ENCODE measurements around the gene BASP1. TPM values are rescaled to one million over a fixed set of nuclear protein-coding genes. Genes with fewer than 3 reads are reported as not detected.

Gene BASP1
- total and polyA plus RNA-seq, 2 experiments from 2014 or later, result 87.5 to 114 TPM

DNA sequence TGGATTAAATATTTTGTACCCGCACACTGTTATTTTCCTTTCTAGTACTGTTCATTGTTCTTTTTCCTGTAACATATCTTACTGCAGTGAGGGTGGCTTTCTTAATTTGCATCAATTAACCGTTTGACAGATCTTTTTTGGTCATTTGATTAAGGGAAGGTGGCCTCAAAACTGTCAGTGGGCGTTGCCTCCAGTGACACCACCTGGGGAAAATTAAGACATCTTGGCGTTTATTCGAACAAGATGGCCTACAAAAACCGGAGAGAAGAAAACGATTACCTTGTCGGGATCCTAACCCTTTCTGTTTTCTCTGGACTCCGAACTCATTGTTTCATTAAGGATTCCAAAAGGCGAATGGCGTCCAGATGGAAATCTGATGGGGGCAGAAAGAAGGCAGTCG is 2.0 kb downstream of the BASP1 start (continued):
- TF ChIP-seq ZNF462 (CRISPR knock-in tag; IDR thresholded peaks at IDR 0.05), result no peak
- TF ChIP-seq STAT1 (IDR thresholded peaks at IDR 0.05; ENCODE audit: unreplicated experiment), result no peak

- Histone ChIP-seq H3K27me3 (ENCODE audit: insufficient read depth) (no peaks in the 10 kb centered on the region), H2AFZ (no peak overlapping the region), H3K36me3 (ENCODE audit: insufficient read depth) (no peaks in the 10 kb centered on the region), H3K4me2 (peak overlapping the region; percentile 86), H3K9me2 (ENCODE audit: insufficient read depth) (no peaks in the 10 kb centered on the region), H3F3A (replicated peaks; ENCODE audit: low read depth) (no peaks in the 10 kb centered on the region), H3K4me1 (ENCODE audit: insufficient read depth) (peaks cover 59% of the 10 kb centered on the region), H3K27ac (ENCODE audit: low read depth) (no peak overlapping the region), H3K4me3 (peak overlapping the region; percentile 82), H3K79me2 (replicated peaks; ENCODE audit: insufficient read depth) (peaks cover 66% of the 10 kb centered on the region), H4K20me1 (replicated peaks; ENCODE audit: insufficient read depth) (peaks cover 10% of the 10 kb centered on the region)
- no peak for TF ChIP-seq POLR2AphosphoS5 (IDR thresholded peaks at IDR 0.05; ENCODE audit: low read depth)
- TF ChIP-seq, protein P1, sequence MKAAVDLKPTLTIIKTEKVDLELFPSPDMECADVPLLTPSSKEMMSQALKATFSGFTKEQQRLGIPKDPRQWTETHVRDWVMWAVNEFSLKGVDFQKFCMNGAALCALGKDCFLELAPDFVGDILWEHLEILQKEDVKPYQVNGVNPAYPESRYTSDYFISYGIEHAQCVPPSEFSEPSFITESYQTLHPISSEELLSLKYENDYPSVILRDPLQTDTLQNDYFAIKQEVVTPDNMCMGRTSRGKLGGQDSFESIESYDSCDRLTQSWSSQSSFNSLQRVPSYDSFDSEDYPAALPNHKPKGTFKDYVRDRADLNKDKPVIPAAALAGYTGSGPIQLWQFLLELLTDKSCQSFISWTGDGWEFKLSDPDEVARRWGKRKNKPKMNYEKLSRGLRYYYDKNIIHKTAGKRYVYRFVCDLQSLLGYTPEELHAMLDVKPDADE (IDR thresholded peaks at IDR 0.05), result no peak
- peaks cover 20% of the 10 kb centered on the region for H3K27me3 Mint-ChIP-seq (ENCODE audit: insufficient read depth, low read depth, poor library complexity)
- no peaks in the 10 kb centered on the region for H3K9me3 Mint-ChIP-seq
- H3K4me3 Mint-ChIP-seq, result peak overlapping the region; percentile 91
- DNase-seq (ENCODE audit: low spot score) (no peak), ATAC-seq (no peak)
- peaks cover 61% of the 10 kb centered on the region for H3K4me1 Mint-ChIP-seq
- H3K36me3 Mint-ChIP-seq (ENCODE audit: low read depth), result peaks cover 5% of the 10 kb centered on the region; the same call in 2 of the 3 replicates
- no peak overlapping the region for H3K27ac Mint-ChIP-seq
Measured at GRCh38 chr5:17219992-17220391, 2.6 kb downstream of the BASP1 start.

Measured in GM23338 (cell line).